CD1c-positive myeloid dendritic cell (primary cell): Measurements from ENCODE around the gene ARHGAP22.
A peak's percentile ranks its signal among the peaks of the same experiment; 100 is the strongest.

Source experiments
- DNase-seq: peaks from one replicate; pipeline ENCODE4 v3.0.0-alpha.2; 2016; ENCODE audit errors: extremely low spot score

ARHGAP22 gene

GRCh38 chr10:48633381-48634197 is 28.7 kb upstream of the ARHGAP22 start:
- DNase-seq, result no peak

DNA sequence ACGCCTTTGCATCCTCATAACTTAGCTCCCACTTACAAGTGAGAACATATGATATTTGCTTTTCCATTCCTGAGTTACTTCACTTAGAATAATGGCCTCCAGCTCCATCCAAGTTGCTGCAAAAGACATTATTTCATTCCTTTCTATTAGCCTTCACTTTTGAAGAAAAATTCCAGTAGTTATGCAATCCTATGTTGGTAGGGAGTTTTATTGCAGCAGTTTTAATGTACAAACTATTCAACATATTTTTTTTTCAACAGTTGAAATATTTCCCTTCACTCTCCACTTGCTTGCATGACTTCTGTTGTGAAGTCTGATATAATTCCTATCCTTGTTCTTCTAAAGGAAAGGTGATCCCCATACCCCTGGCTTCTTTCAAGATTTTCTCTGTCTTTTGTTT is 27.3 kb upstream of the ARHGAP22 start:
- DNase-seq, result no peak

DNA sequence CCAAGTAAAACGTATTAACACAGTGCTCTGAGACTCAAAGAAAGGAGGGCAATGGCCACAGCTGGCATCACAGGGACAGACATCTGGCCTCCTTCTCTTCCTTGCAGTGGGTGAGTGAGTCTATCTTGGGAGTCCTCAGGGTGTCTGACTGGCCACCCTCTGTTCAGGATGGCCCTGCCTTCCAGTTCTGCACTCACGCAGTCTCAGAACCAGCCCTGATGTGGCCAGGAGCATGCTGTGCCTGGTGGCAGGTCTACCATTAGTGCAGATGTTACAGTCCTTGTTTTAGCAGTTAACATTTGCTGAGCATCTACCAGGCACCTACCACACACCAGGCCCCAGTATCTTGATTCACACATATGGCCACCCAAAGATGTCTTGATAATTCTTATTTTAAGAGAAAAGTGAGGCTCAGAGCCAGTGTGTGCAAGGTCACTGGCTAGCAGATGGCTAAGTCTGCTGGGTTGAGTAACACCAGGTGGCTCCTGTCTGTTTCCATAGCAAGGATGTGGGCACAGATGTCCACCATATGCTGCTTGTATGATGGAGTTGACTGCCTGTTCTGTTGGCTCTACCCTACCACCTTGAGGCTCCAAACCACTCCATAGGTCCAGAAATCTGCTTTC is 23.2 kb upstream of the ARHGAP22 start:
- no peak for DNase-seq

- DNase-seq, result no peak
Observed at GRCh38 chr10:48626986-48627731, 22.3 kb upstream of the ARHGAP22 start.

DNA sequence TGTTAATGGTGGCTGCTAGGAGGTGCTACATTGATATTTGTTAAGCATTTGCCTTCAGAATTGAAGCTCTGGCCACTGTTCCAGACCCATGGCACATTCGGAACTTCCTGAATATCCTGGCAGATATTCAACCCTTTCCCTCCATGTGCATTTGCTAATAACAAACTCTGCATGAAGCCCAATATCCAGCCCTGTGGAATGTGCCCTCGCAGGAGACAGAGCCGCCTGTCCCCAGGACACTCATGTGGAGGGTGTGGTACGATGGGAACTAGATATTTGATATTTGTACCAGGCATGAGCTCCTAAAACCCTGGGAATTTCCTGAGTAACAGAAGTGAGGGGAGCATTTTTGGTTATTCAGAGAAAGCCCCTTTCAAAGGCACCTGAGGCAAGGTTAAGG is 21.6 kb upstream of the ARHGAP22 start:
- no peak for DNase-seq

DNA sequence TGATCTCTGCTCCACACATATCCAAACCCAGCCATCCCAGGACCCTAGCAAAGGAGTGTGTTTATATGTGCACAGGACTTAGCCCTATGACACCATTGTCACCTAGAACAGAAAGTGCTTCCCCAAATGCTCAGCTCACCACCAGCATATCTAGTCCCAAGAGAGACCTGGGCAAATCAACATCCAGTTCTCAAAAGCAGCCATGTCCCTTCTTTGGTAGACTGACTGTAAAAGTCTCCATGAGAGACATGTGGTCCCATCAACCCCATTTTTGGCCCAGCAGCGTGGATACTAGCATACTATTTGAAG is 20.9 kb upstream of the ARHGAP22 start:
- DNase-seq, result no peak

GRCh38 chr10:48623607-48624132 is 18.8 kb upstream of the ARHGAP22 start:
- DNase-seq, result peak; percentile 86

- DNase-seq, result no peak
Observed at GRCh38 chr10:48623009-48623408, 18.1 kb upstream of the ARHGAP22 start.

GRCh38 chr10:48620719-48621118 is 15.8 kb upstream of the ARHGAP22 start:
- DNase-seq, result no peak

DNA sequence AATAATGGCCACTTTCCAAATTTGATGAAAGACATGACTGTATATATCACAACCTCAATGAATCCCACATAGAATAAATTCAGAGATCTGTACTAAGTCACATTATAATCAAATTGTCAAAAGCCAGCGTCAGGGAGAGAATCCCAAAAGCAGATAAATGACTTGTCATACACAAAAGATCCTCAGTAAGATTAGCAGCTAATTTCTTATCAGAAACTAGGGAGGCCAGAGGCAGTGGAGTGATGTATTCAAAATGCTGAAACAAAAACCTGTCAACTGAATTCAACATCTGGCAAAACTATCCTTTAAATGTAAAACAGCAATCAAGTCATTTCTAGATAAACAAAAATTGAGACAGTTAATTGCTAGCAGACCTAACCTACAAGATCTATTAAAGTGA is 11.6 kb upstream of the ARHGAP22 start:
- DNase-seq, result no peak

DNA sequence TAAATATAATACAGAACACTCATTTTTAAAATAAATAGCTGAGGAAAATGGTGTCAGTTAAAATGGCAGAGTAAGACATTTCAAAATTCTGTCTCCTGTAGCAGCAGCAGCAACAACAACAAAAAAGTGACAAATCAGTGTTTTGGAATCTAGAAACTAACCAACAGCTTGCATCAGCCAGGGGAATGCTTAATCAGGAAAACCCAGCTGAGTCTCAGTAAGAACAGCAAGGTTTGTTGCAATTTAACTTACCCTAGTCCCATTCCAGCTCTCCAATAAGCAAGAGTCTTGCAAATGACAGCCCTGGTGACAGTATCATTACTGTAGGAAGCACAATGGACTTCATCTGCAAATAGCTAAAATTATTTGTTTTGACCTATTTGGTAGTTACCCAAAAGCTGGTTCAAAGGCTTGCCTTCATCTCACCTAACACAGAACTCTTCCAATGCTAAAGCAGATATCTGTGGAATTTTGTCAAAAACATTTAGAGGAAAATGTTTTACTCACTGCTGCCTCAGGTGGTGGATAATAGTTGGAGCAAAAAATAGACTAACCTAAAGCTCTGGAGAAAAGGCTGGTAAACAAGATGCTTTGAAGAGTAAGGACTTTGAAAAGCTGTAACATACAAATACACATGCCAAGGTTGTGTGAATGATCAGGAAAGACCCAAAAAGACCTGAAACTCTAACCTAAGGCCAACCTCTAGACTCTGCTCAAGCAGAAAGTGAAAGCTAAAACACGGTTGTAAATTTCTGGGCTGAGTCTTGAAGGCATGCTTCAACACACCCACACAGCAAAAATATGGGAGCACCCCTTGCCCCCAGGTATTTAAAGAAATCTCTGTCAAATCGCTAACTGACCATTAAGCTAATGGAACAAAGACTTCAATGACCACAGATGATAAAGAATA is 9.9 kb upstream of the ARHGAP22 start:
- DNase-seq, result no peak

- DNase-seq, result no peak
Observed at GRCh38 chr10:48613016-48613415, 8.1 kb upstream of the ARHGAP22 start.

DNA sequence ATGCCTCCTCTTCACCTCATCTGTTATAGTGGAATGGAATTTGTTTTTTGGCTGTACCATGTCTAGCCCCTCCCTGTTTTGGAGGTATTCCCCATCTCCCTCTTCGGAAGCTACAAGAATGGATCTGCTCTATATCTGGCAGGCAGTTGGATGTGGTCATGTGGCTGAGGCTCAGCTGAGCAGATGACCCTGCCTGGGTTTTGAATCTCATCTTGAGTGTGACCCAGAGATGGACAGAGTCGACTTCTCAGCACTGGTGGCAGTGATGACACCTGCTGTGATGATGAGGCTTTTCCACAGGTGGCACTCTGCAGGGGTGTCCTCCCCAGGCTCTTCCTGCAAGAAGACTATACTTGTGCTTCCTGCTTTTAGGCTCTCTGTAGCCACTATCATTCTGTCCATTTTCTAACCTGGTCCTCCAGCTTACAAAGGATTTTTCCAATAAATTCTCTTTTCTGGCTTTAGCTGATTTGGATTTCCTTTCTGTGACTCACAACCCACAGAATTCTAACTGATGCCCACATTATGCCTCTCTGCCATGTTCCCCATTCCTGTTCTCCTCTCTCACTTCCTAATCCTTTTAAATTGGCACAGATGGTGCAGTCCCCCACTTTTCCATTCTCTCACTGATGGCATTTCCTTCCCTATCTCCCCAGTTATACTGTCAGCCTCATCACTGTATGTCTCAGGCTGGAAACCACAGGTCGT is 7.5 kb upstream of the ARHGAP22 start:
- peak; percentile 47 for DNase-seq

- no peak for DNase-seq
Observed at GRCh38 chr10:48611133-48611532, 6.3 kb upstream of the ARHGAP22 start.

DNA sequence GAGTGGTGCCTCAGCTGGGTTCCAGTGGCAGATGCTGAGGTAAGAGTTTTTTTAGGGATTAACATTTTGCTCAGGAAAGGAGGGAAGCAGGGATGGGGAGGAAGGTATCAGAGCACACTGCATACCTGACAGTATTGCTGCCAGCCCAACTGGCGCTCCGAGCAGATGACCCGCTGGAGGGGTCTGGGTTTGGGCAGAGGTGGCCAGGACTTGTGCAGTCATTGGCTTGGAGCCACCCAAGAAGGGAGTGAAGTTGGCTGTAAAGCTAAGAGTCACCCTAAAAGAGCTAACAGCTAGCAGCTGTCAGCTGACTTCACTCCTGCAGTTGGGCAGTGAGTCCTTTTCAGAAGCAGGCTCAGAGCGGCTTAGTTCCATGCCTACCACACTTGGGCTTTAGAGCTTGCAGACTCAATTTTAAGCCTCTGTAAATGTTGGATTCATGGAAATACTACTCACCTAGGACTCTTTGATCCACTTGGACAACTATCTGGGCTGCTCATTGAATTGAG is 5.8 kb upstream of the ARHGAP22 start:
- DNase-seq, result no peak

- DNase-seq, result no peak
Observed at GRCh38 chr10:48609899-48610584, 5.2 kb upstream of the ARHGAP22 start.

- no peak for DNase-seq
Observed at GRCh38 chr10:48609441-48609840, 4.6 kb upstream of the ARHGAP22 start.

- no peak for DNase-seq
Observed at GRCh38 chr10:48608976-48609375, 4.1 kb upstream of the ARHGAP22 start.

- DNase-seq, result peak; percentile 42
Observed at GRCh38 chr10:48608279-48608681, 3.4 kb upstream of the ARHGAP22 start.
